DND-41 (cell line): ENCODE results near the gene DOCK4.

Source experiments
- CTCF ChIP-seq: IDR thresholded peaks from 2 replicates; pipeline ENCODE4 v1.5.1; 2012; ENCODE audit warnings: borderline replicate concordance, low read length, moderate library complexity, mild to moderate bottlenecking; ENCODE audit not compliant: poor library complexity, severe bottlenecking; ENCODE audit errors: extremely low read depth
- EZH2 ChIP-seq: IDR thresholded peaks from 3 replicates; pipeline ENCODE4 v1.6.1; 2012; ENCODE audit warnings: borderline replicate concordance, low read depth, mild to moderate bottlenecking, moderate library complexity, low read length, inconsistent platforms; ENCODE audit not compliant: severe bottlenecking

- TF ChIP-seq CTCF = peak; percentile 55
- TF ChIP-seq EZH2 = no peak
These were observed 252.6 kb downstream of the DOCK4 start for GRCh38 chr7:111953611-111954010.
